ENCODE data around the gene TFF3. TPM values are rescaled to one million over a fixed set of nuclear protein-coding genes. Genes with fewer than 3 reads are reported as not detected.

The TFF3 gene
- total RNA-seq, 2 experiments from 2014 or later: not detected

GRCh38 chr21:42264245-42265195 lies 50.7 kb downstream of the TFF3 start:
- no peak for DNase-seq (ENCODE audit: low spot score)
- ChIA-PET CTCF (ENCODE audit: unreplicated experiment) (interaction anchor here (0.5 to 1.1 kb wide), 2 partner anchors 15 to 100 kb away, joined by 3 read pairs; no protein-coding TSS in a partner anchor), POLR2A (interaction anchor here (0.8 kb wide), 1 partner anchor 475 kb away, joined by 3 read pairs; no protein-coding TSS in a partner anchor)
- H3K4me3 ChIP-seq (ENCODE audit: low read depth, low read length, poor library complexity, severe bottlenecking): no peak overlapping the region
- H3K9me2 ChIP-seq (ENCODE audit: insufficient read depth, low read length): no peaks in the 10 kb centered on the region
- H3K27ac ChIP-seq (ENCODE audit: low read depth, low read length, poor library complexity, severe bottlenecking): no peak overlapping the region
- no peaks in the 10 kb centered on the region for H3K9me3 ChIP-seq (ENCODE audit: low read length)
- no peak overlapping the region for H2AFZ ChIP-seq (ENCODE audit: low read length)
- H3K79me2 ChIP-seq (ENCODE audit: insufficient read depth, low read depth, low read length): peaks cover 7% of the 10 kb centered on the region; the same call in 1 of the 2 replicates
- H3K4me2 ChIP-seq (ENCODE audit: low read length): no peak overlapping the region
- H3K36me3 ChIP-seq (ENCODE audit: insufficient read depth, low read length): no peaks in the 10 kb centered on the region
- TF ChIP-seq EZH2phosphoT487 (IDR thresholded peaks at IDR 0.05; ENCODE audit: borderline replicate concordance, low read depth, low read length): no peak
- TF ChIP-seq, protein P1, sequence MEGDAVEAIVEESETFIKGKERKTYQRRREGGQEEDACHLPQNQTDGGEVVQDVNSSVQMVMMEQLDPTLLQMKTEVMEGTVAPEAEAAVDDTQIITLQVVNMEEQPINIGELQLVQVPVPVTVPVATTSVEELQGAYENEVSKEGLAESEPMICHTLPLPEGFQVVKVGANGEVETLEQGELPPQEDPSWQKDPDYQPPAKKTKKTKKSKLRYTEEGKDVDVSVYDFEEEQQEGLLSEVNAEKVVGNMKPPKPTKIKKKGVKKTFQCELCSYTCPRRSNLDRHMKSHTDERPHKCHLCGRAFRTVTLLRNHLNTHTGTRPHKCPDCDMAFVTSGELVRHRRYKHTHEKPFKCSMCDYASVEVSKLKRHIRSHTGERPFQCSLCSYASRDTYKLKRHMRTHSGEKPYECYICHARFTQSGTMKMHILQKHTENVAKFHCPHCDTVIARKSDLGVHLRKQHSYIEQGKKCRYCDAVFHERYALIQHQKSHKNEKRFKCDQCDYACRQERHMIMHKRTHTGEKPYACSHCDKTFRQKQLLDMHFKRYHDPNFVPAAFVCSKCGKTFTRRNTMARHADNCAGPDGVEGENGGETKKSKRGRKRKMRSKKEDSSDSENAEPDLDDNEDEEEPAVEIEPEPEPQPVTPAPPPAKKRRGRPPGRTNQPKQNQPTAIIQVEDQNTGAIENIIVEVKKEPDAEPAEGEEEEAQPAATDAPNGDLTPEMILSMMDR (conservative IDR thresholded peaks at IDR 0.05; ENCODE audit: low read length): no peak
- BruUV-seq (replicated peaks): no TSS peak
- intact Hi-C loops (cut with micrococcal nuclease; ENCODE audit: unreplicated experiment): no loop called here
- H3K4me1 ChIP-seq (ENCODE audit: insufficient read depth, low read length, poor library complexity, severe bottlenecking): no peaks in the 10 kb centered on the region
- no peaks in the 10 kb centered on the region; the same call in 1 of the 2 replicates for H4K20me1 ChIP-seq (ENCODE audit: insufficient read depth, low read length)

GRCh38 chr21:42263591-42264131 lies 51.5 kb downstream of the TFF3 start:
- Histone ChIP-seq H3K79me2 (ENCODE audit: insufficient read depth, low read depth, low read length) (peaks cover 7% of the 10 kb centered on the region; the same call in 1 of the 2 replicates), H3K4me1 (ENCODE audit: insufficient read depth, low read length, poor library complexity, severe bottlenecking) (peaks cover 4% of the 10 kb centered on the region), H4K20me1 (ENCODE audit: insufficient read depth, low read length) (no peaks in the 10 kb centered on the region; the same call in 1 of the 2 replicates), H3K9me3 (ENCODE audit: low read length) (no peaks in the 10 kb centered on the region), H3K4me3 (ENCODE audit: low read depth, low read length, poor library complexity, severe bottlenecking) (no peak overlapping the region), H2AFZ (ENCODE audit: low read length) (no peak overlapping the region), H3K9me2 (ENCODE audit: insufficient read depth, low read length) (no peaks in the 10 kb centered on the region), H3K36me3 (ENCODE audit: insufficient read depth, low read length) (no peaks in the 10 kb centered on the region), H3K4me2 (ENCODE audit: low read length) (no peak overlapping the region), H3K27ac (ENCODE audit: low read depth, low read length, poor library complexity, severe bottlenecking) (no peak overlapping the region)
- CTCF ChIA-PET (ENCODE audit: unreplicated experiment): no interaction called here
- TF ChIP-seq, protein P1 (conservative IDR thresholded peaks at IDR 0.05; ENCODE audit: low read length): no peak
- TF ChIP-seq EZH2phosphoT487 (IDR thresholded peaks at IDR 0.05; ENCODE audit: borderline replicate concordance, low read depth, low read length): no peak
- intact Hi-C loops (cut with micrococcal nuclease; ENCODE audit: unreplicated experiment): no loop called here
- BruUV-seq (replicated peaks): no TSS peak
- POLR2A ChIA-PET: no interaction called here
- no peak for DNase-seq (ENCODE audit: low spot score)
